Activated CD4-positive, alpha-beta memory T cell treated with anti-CD3 and anti-CD28 coated beads, Interleukin-2, amount 10 ng/mL, durations not matched to agents 7 days and 5 days (primary cell): Measurements from ENCODE around the gene PGS1. TPM values are rescaled to one million over a fixed set of nuclear protein-coding genes. Genes with fewer than 3 reads are reported as not detected.

Source experiments
- CTCF ChIA-PET: fragments of 350-600 bp; sonication (Branson Sonifier 250); formaldehyde crosslinking; loops from one replicate; lab custom pipeline; 2021; ENCODE audit warnings: antibody characterized with exemption, inconsistent platforms; lab: Charles Lee
- POLR2A ChIA-PET: fragments of 350-600 bp; sonication (Branson Sonifier 250); formaldehyde crosslinking; loops from one replicate; lab custom pipeline; 2021; ENCODE audit warnings: antibody characterized with exemption; lab: Charles Lee
- DNase-seq: peaks from one replicate; pipeline ENCODE4 v3.0.0-alpha.2; 2020
- H3K27ac Mint-ChIP-seq: one replicate; pipeline ENCODE4 v1.8.0; 2021; ENCODE audit warnings: mild to moderate bottlenecking, mixed read lengths
- H3K27me3 Mint-ChIP-seq: one replicate; pipeline ENCODE4 v1.8.0; 2021; ENCODE audit warnings: mixed read lengths
- H3K36me3 Mint-ChIP-seq: one replicate; pipeline ENCODE4 v1.8.0; 2021; ENCODE audit warnings: low read depth, mixed read lengths
- H3K4me1 Mint-ChIP-seq: one replicate; pipeline ENCODE4 v1.8.0; 2021; ENCODE audit warnings: mixed read lengths
- H3K4me3 Mint-ChIP-seq: one replicate; pipeline ENCODE4 v1.8.0; 2021; ENCODE audit warnings: mild to moderate bottlenecking, mixed read lengths
- H3K9me3 Mint-ChIP-seq: one replicate; pipeline ENCODE4 v1.8.0; 2021; ENCODE audit warnings: mixed read lengths
- total RNA-seq, 2 experiments: library from RNA; stranded (reverse); gene quantifications; one replicate each; pipeline ENCODE4 v1.2.3, GENCODE V29; 2021

PGS1 gene
- total RNA-seq, 2 experiments from 2014 or later: 70.7 to 75.5 TPM

GRCh38 chr17:78369791-78370381 is 8.6 kb upstream of the PGS1 start:
- Mint-ChIP-seq H3K4me1 (peaks cover 7% of the 10 kb centered on the region), H3K27me3 (peaks cover 1% of the 10 kb centered on the region), H3K27ac (no peak overlapping the region), H3K36me3 (no peaks in the 10 kb centered on the region), H3K4me3 (no peak overlapping the region), H3K9me3 (no peaks in the 10 kb centered on the region)
- DNase-seq: no peak
- ChIA-PET CTCF (interaction anchor here (0.8 to 1.8 kb wide), 2 partner anchors 19 to 52 kb away, joined by 3 to 5 read pairs; no protein-coding TSS in a partner anchor), POLR2A (interaction anchor here (2.2 kb wide), 1 partner anchor 10 kb away, joined by 11 read pairs; the partner anchor contains the start of gene SOCS3)

GRCh38 chr17:78371056-78371455 is 7.4 kb upstream of the PGS1 start:
- no peak for DNase-seq
- Mint-ChIP-seq H3K27ac (no peak overlapping the region), H3K9me3 (no peaks in the 10 kb centered on the region), H3K36me3 (no peaks in the 10 kb centered on the region), H3K4me3 (no peak overlapping the region), H3K4me1 (peaks cover 2% of the 10 kb centered on the region), H3K27me3 (peaks cover 1% of the 10 kb centered on the region)
- POLR2A ChIA-PET: interaction anchor here (2.2 kb wide), 1 partner anchor 11 kb away, joined by 11 read pairs; the partner anchor contains the start of gene SOCS3
- CTCF ChIA-PET: no interaction called here

- ChIA-PET POLR2A (interaction anchor here (0.9 to 1.0 kb wide), 3 partner anchors 8 to 47 kb away, joined by 3 to 4 read pairs (median 3); no protein-coding TSS in a partner anchor), CTCF (interaction anchor here (0.8 to 2.8 kb wide), 4 partner anchors 9 to 335 kb away, joined by 3 to 8 read pairs (median 3); no protein-coding TSS in a partner anchor)
- Mint-ChIP-seq H3K27ac (no peak overlapping the region), H3K4me1 (peaks cover 5% of the 10 kb centered on the region), H3K9me3 (no peaks in the 10 kb centered on the region), H3K36me3 (no peaks in the 10 kb centered on the region), H3K27me3 (no peaks in the 10 kb centered on the region), H3K4me3 (no peak overlapping the region)
- no peak for DNase-seq
These were observed 5.6 kb upstream of the PGS1 start for GRCh38 chr17:78372841-78373240.

GRCh38 chr17:78374189-78374588 is 4.3 kb upstream of the PGS1 start:
- Mint-ChIP-seq H3K9me3 (no peaks in the 10 kb centered on the region), H3K27ac (no peak overlapping the region), H3K4me3 (no peak overlapping the region), H3K36me3 (peaks cover 4% of the 10 kb centered on the region), H3K4me1 (peaks cover 10% of the 10 kb centered on the region), H3K27me3 (no peaks in the 10 kb centered on the region)
- DNase-seq: no peak
- ChIA-PET POLR2A (no interaction called here), CTCF (interaction anchor here (1.5 to 2.8 kb wide), 2 partner anchors 13 to 121 kb away, joined by 4 to 8 read pairs; no protein-coding TSS in a partner anchor)

GRCh38 chr17:78374631-78375274 is 3.7 kb upstream of the PGS1 start:
- no peak for DNase-seq
- ChIA-PET CTCF (interaction anchor here (1.5 to 2.8 kb wide), 2 partner anchors 14 to 121 kb away, joined by 4 to 8 read pairs; no protein-coding TSS in a partner anchor), POLR2A (no interaction called here)
- peaks cover 12% of the 10 kb centered on the region for H3K4me1 Mint-ChIP-seq
- H3K9me3 Mint-ChIP-seq: no peaks in the 10 kb centered on the region
- H3K36me3 Mint-ChIP-seq: peaks cover 6% of the 10 kb centered on the region
- H3K27ac Mint-ChIP-seq: no peak overlapping the region
- H3K4me3 Mint-ChIP-seq: no peak overlapping the region
- no peaks in the 10 kb centered on the region for H3K27me3 Mint-ChIP-seq

- Mint-ChIP-seq H3K27ac (no peak overlapping the region), H3K4me3 (no peak overlapping the region), H3K36me3 (peaks cover 11% of the 10 kb centered on the region), H3K4me1 (peaks cover 19% of the 10 kb centered on the region), H3K9me3 (no peaks in the 10 kb centered on the region), H3K27me3 (no peaks in the 10 kb centered on the region)
- CTCF ChIA-PET: interaction anchor here (2.8 kb wide), 1 partner anchor 15 kb away, joined by 8 read pairs; no protein-coding TSS in a partner anchor
- POLR2A ChIA-PET: interaction anchor here (0.7 kb wide), 1 partner anchor 37 kb away, joined by 3 read pairs; no protein-coding TSS in a partner anchor
- DNase-seq: no peak
These were observed 2.9 kb upstream of the PGS1 start for GRCh38 chr17:78375401-78376151.

- Mint-ChIP-seq H3K36me3 (peaks cover 17% of the 10 kb centered on the region), H3K27ac (no peak overlapping the region), H3K27me3 (no peaks in the 10 kb centered on the region), H3K9me3 (no peaks in the 10 kb centered on the region), H3K4me3 (no peak overlapping the region), H3K4me1 (peaks cover 25% of the 10 kb centered on the region)
- ChIA-PET CTCF (no interaction called here), POLR2A (no interaction called here)
- no peak for DNase-seq
These were observed 2.3 kb upstream of the PGS1 start for GRCh38 chr17:78376161-78376560.

GRCh38 chr17:78377858-78378224 is 608 bp upstream of the PGS1 start:
- peak overlapping the region; percentile 60 for H3K27ac Mint-ChIP-seq
- ChIA-PET POLR2A (interaction anchor here (0.8 to 2.3 kb wide), 4 partner anchors 14 to 38 kb away, joined by 3 to 10 read pairs (median 4); no protein-coding TSS in a partner anchor), CTCF (interaction anchor here (1.4 to 9.1 kb wide), 3 partner anchors 13 to 45 kb away, joined by 4 to 74 read pairs (median 5); partner anchors contain the start of gene SOCS3)
- DNase-seq: no peak
- peaks cover 39% of the 10 kb centered on the region for H3K4me1 Mint-ChIP-seq
- peaks cover 25% of the 10 kb centered on the region for H3K36me3 Mint-ChIP-seq
- peak overlapping the region; percentile 98 for H3K4me3 Mint-ChIP-seq
- H3K9me3 Mint-ChIP-seq: no peaks in the 10 kb centered on the region
- H3K27me3 Mint-ChIP-seq: no peaks in the 10 kb centered on the region

- POLR2A ChIA-PET: interaction anchor here (1.0 to 2.3 kb wide), 6 partner anchors 32 to 401 kb away, joined by 3 to 10 read pairs (median 4); no protein-coding TSS in a partner anchor
- Mint-ChIP-seq H3K4me1 (peaks cover 52% of the 10 kb centered on the region), H3K4me3 (peak overlapping the region; percentile 98), H3K36me3 (peaks cover 34% of the 10 kb centered on the region), H3K27ac (peak overlapping the region; percentile 91), H3K27me3 (no peaks in the 10 kb centered on the region), H3K9me3 (no peaks in the 10 kb centered on the region)
- DNase-seq: no peak
- CTCF ChIA-PET: interaction anchor here (1.6 to 9.1 kb wide), 2 partner anchors 18 to 43 kb away, joined by 4 to 74 read pairs; partner anchors contain the start of gene SOCS3
These were observed 662 bp downstream of the PGS1 start for GRCh38 chr17:78379131-78379491.

GRCh38 chr17:78380370-78380769 is 1.9 kb downstream of the PGS1 start:
- peaks cover 40% of the 10 kb centered on the region for H3K36me3 Mint-ChIP-seq
- H3K4me3 Mint-ChIP-seq: peak overlapping the region; percentile 98
- H3K4me1 Mint-ChIP-seq: peaks cover 63% of the 10 kb centered on the region
- DNase-seq: no peak
- ChIA-PET CTCF (interaction anchor here (3.6 to 9.1 kb wide), 2 partner anchors 19 to 129 kb away, joined by 13 to 74 read pairs; partner anchors contain the start of gene SOCS3), POLR2A (interaction anchor here (0.7 to 1.1 kb wide), 2 partner anchors 118 to 253 kb away, joined by 3 read pairs; no protein-coding TSS in a partner anchor)
- no peaks in the 10 kb centered on the region for H3K27me3 Mint-ChIP-seq
- H3K27ac Mint-ChIP-seq: peak overlapping the region; percentile 91
- H3K9me3 Mint-ChIP-seq: no peaks in the 10 kb centered on the region

GRCh38 chr17:78381601-78382232 is 3.3 kb downstream of the PGS1 start:
- H3K9me3 Mint-ChIP-seq: no peaks in the 10 kb centered on the region
- DNase-seq: peak; percentile 64
- H3K36me3 Mint-ChIP-seq: peaks cover 52% of the 10 kb centered on the region
- H3K27ac Mint-ChIP-seq: peak overlapping the region; percentile 91
- H3K4me3 Mint-ChIP-seq: peak overlapping the region; percentile 98
- peaks cover 75% of the 10 kb centered on the region for H3K4me1 Mint-ChIP-seq
- CTCF ChIA-PET: interaction anchor here (0.7 to 9.1 kb wide), 8 partner anchors 21 to 352 kb away, joined by 3 to 74 read pairs (median 3); partner anchors contain the start of gene SOCS3
- POLR2A ChIA-PET: interaction anchor here (0.6 to 2.3 kb wide), 13 partner anchors 10 to 398 kb away, joined by 3 to 17 read pairs (median 4); no protein-coding TSS in a partner anchor
- H3K27me3 Mint-ChIP-seq: no peaks in the 10 kb centered on the region
